ENCODE measurements around the gene RASSF5. TPM values are rescaled to one million over a fixed set of nuclear protein-coding genes. Genes with fewer than 3 reads are reported as not detected.
A peak's percentile ranks its signal among the peaks of the same experiment; 100 is the strongest.

RASSF5 gene
- total RNA-seq, 1 donor from 2014 or later = 1.4 TPM

DNA sequence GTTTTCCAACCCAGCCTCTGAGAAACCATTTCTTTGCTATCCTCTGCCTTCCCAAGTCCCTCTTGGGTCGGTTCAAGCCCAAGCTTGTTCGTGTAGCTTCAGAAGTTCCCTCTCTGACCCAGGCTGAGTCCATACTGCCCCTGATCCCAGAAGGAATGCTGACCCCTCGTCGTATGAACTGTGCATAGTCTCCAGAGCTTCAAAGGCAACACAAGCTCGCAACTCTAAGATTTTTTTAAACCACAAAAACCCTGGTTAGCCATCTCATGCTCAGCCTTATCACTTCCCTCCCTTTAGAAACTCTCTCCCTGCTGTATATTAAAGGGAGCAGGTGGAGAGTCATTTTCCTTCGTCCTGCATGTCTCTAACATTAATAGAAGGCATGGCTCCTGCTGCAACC is 81.2 kb downstream of the RASSF5 start:
- Mint-ChIP-seq H3K36me3 (ENCODE audit: low read depth) (peaks cover 8% of the 10 kb centered on the region), H3K27ac (ENCODE audit: unreplicated experiment) (no peak overlapping the region), H3K4me1 (peaks cover 16% of the 10 kb centered on the region), H3K9me3 (no peaks in the 10 kb centered on the region), H3K4me3 (no peak overlapping the region), H3K27me3 (ENCODE audit: low read depth) (no peaks in the 10 kb centered on the region)
- no peak for DNase-seq (ENCODE audit: low read depth, low spot score)
- TF ChIP-seq CTCF (conservative IDR thresholded peaks at IDR 0.05) = no peak

GRCh38 chr1:206589206-206589605 is 81.9 kb downstream of the RASSF5 start:
- Mint-ChIP-seq H3K36me3 (ENCODE audit: low read depth) (peaks cover 8% of the 10 kb centered on the region), H3K4me1 (peaks cover 15% of the 10 kb centered on the region), H3K27me3 (ENCODE audit: low read depth) (no peaks in the 10 kb centered on the region), H3K27ac (ENCODE audit: unreplicated experiment) (no peak overlapping the region), H3K9me3 (no peaks in the 10 kb centered on the region), H3K4me3 (no peak overlapping the region)
- DNase-seq (ENCODE audit: low read depth, low spot score) = no peak
- no peak for TF ChIP-seq CTCF (conservative IDR thresholded peaks at IDR 0.05)

DNA sequence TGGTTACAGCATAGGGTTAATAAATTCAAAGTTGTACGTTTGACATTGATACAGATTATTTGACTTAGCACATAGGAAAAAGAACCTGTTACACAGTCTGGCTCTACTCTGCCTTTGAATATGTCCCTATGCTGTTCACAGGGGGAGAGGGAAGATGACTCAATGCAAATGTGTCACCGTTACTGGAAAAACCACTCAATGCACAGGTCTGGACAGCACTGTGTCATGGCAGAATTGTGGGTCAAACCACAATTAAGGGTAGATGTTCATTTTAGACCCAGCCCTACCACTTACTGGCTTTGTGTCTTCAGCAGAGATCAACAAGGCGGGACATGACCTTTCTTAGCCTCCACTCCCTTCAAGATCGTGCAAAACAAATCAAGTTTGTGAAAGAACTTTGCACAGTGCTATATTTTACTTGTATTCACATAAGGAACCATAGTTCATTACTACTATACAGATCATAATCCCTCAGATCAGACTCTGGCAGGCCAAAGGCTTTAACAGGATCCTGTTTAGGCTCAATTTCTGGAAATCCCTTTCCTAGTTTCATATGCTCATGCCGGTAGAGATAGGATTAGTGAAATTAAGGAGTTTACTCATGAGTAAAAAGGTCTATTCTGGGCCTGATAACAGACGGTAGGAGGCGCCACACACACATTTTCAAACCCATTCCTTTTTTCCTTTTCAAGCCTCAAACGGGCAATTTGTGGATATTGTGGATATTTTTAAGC is 82.9 kb downstream of the RASSF5 start:
- H3K27me3 Mint-ChIP-seq (ENCODE audit: low read depth) = no peaks in the 10 kb centered on the region
- no peak for DNase-seq (ENCODE audit: low read depth, low spot score)
- no peaks in the 10 kb centered on the region for H3K9me3 Mint-ChIP-seq
- H3K27ac Mint-ChIP-seq (ENCODE audit: unreplicated experiment) = no peak overlapping the region
- no peak overlapping the region for H3K4me3 Mint-ChIP-seq
- H3K36me3 Mint-ChIP-seq (ENCODE audit: low read depth) = peaks cover 11% of the 10 kb centered on the region
- TF ChIP-seq CTCF (conservative IDR thresholded peaks at IDR 0.05) = peak; percentile 49
- H3K4me1 Mint-ChIP-seq = peaks cover 15% of the 10 kb centered on the region

DNA sequence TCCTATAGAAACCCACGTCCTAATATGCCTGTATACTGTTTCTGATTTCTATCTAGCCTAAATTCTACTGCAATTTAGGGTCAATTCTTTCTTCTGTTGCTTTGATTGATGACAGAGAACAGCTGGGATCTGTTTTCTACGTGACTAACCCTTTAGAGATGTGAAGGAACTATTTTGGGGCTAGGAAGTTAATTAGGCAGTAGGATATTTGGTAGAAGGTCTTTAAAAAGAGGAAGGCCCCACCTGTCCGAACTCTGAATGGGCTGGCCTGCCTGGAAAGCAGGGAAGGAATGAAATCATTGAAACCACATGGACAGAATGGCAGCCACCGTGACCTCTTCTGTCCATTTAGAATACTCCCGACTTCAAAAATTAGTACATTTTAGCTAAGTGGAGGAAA is 83.9 kb downstream of the RASSF5 start:
- H3K27me3 Mint-ChIP-seq (ENCODE audit: low read depth) = no peaks in the 10 kb centered on the region

GRCh38 chr1:206591696-206592095 is 84.4 kb downstream of the RASSF5 start:
- TF ChIP-seq CTCF (conservative IDR thresholded peaks at IDR 0.05) = no peak
- H3K4me3 Mint-ChIP-seq = no peak overlapping the region
- no peaks in the 10 kb centered on the region for H3K27me3 Mint-ChIP-seq (ENCODE audit: low read depth)
- H3K4me1 Mint-ChIP-seq = peaks cover 15% of the 10 kb centered on the region
- no peak for DNase-seq (ENCODE audit: low read depth, low spot score)
- H3K36me3 Mint-ChIP-seq (ENCODE audit: low read depth) = peaks cover 14% of the 10 kb centered on the region
- H3K9me3 Mint-ChIP-seq = no peaks in the 10 kb centered on the region
- no peak overlapping the region for H3K27ac Mint-ChIP-seq (ENCODE audit: unreplicated experiment)

More for the DNA sequence above, 83.9 kb downstream of the RASSF5 start:
- H3K4me1 Mint-ChIP-seq = peaks cover 15% of the 10 kb centered on the region
- no peak for DNase-seq (ENCODE audit: low read depth, low spot score)
- no peak overlapping the region for H3K4me3 Mint-ChIP-seq
- H3K27ac Mint-ChIP-seq (ENCODE audit: unreplicated experiment) = no peak overlapping the region
- H3K9me3 Mint-ChIP-seq = no peaks in the 10 kb centered on the region
- no peak for TF ChIP-seq CTCF (conservative IDR thresholded peaks at IDR 0.05)
- H3K36me3 Mint-ChIP-seq (ENCODE audit: low read depth) = peaks cover 13% of the 10 kb centered on the region

Data from neural crest cell (in vitro differentiated cells).